OCI-LY7 (cell line): ENCODE data around the gene DISC1.

ENCODE experiments used
- CTCF ChIP-seq: fragments of 200-600 bp; sonication (generic); conservative IDR thresholded peaks from 2 replicates; pipeline ENCODE4 v1.5.1; 2014; ENCODE audit warnings: mild to moderate bottlenecking, antibody characterized with exemption, low read length, moderate library complexity, mixed read lengths
- EZH2phosphoT487 ChIP-seq: fragments of 200-600 bp; sonication (generic); IDR thresholded peaks from 2 replicates; pipeline ENCODE4 v1.6.1; 2018; ENCODE audit warnings: low read depth, borderline replicate concordance, mild to moderate bottlenecking, mixed run types, antibody characterized with exemption, low read length, moderate library complexity, mixed read lengths

GRCh38 chr1:231836227-231836893 lies 209.8 kb downstream of the DISC1 start:
- TF ChIP-seq CTCF: no peak
- no peak for TF ChIP-seq EZH2phosphoT487
